Thyroid gland (tissue), 4 donors: ENCODE measurements around the gene PDCD7.

Experiments
- CTCF ChIP-seq, 6 experiments: fragments of 200-600 bp in 3 of 6; fragments of 450-650 bp in 3 of 6; sonication (generic) in 3 of 6; IDR thresholded peaks; one replicate each; pipeline ENCODE4 v1.5.1; 2016 to 2019; ENCODE audit warnings: antibody characterized with exemption in 6 of 6, mild to moderate bottlenecking in 2 of 6, inconsistent platforms in 1 of 6, moderate library complexity in 1 of 6
- POLR2A ChIP-seq, 2 donors: fragments of 450-650 bp; IDR thresholded peaks; one replicate each; pipeline ENCODE4 v1.6.1; 2017; ENCODE audit warnings: antibody characterized with exemption in 2 of 2, mild to moderate bottlenecking in 2 of 2, moderate library complexity in 1 of 2

GRCh38 chr15:65071381-65071811, 62.2 kb downstream of the PDCD7 start:
- no peak for TF ChIP-seq CTCF (IDR thresholded peaks at IDR 0.05)
- TF ChIP-seq POLR2A (IDR thresholded peaks at IDR 0.05), result no peak
